ENCODE data around the gene GLIS1.

GRCh38 chr1:53546409-53547155 is 192.4 kb downstream of the GLIS1 start:
- no peak for TF ChIP-seq CTCF (IDR thresholded peaks at IDR 0.05)
- TF ChIP-seq POLR2AphosphoS5 (IDR thresholded peaks at IDR 0.05) = no peak
- no peak for TF ChIP-seq POLR2A (IDR thresholded peaks at IDR 0.05)

All from stomach (tissue), 4 donors.